ENCODE data around the gene SIRT2. TPM values are rescaled to one million over a fixed set of nuclear protein-coding genes. Genes with fewer than 3 reads are reported as not detected.

The SIRT2 gene
- total and polyA plus RNA-seq, 2 of the 13 experiments (the other 11 are each of a cell fraction or from before 2014, with no cell fraction given): 22.3 to 26.1 TPM

DNA sequence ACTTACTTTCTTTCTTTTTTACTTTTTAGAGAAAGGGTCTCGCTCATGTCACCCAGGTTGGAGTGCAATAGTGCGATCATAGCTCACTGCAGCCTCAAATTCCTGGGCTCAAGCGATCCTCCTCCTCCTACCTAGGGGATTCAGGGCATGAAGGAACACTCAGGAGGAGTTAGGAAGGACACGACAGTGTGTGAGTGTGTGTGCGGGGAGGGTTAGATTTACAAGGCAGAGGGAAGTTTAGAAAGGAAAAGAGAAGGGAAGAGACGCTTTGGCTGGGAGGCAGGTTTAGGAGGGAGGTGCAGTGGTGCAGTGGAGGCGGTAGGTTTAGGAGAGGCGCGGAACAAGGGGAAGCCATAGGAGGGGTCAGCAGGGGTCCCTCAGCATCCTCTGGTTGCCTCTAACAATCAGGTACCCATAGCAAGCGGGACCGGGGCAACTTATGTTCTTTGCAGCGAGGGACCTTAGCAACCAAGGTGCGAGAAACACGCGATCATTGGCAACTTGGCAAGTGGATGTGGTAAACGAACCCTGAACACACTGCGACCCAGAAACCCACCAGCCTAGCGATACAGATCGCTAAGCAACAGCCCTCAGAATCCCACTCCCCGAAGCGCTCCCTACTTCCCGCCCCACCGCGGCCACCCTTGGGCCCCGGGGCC, 501 bp downstream of the SIRT2 start (continued):
- TF ChIP-seq KIAA2018 (CRISPR knock-in tag; IDR thresholded peaks at IDR 0.05; ENCODE audit: borderline replicate concordance) (no peak), ZNF747 (CRISPR knock-in tag; IDR thresholded peaks at IDR 0.05; ENCODE audit: borderline replicate concordance) (0 out of 2 replicates have a peak, but pooled peaks have one; percentile 69), SP1 (IDR thresholded peaks at IDR 0.05) (no peak), SP1 (CRISPR knock-in tag; IDR thresholded peaks at IDR 0.05) (peak; percentile 13; the same call in 1 of the 2 replicates), TEAD3 (CRISPR knock-in tag; optimal IDR thresholded peaks at IDR 0.05; ENCODE audit: borderline replicate concordance) (peak; percentile 9), SMAD1 (CRISPR knock-in tag; IDR thresholded peaks at IDR 0.05; ENCODE audit: borderline replicate concordance, low read depth) (0 out of 2 replicates have a peak, but pooled peaks have one; percentile 18), SIN3A (IDR thresholded peaks at IDR 0.05; ENCODE audit: borderline replicate concordance, low read depth, low read length) (0 out of 2 replicates have a peak, but pooled peaks have one; percentile 20), EED (CRISPR knock-in tag; IDR thresholded peaks at IDR 0.05) (peak; percentile 79; the same call in 1 of the 2 replicates), ZNF674 (CRISPR knock-in tag; IDR thresholded peaks at IDR 0.05; ENCODE audit: low read depth) (0 out of 2 replicates have a peak, but pooled peaks have one; percentile 38), ZNF772 (CRISPR knock-in tag; IDR thresholded peaks at IDR 0.05) (0 out of 2 replicates have a peak, but pooled peaks have one; percentile 11), ZNF12 (CRISPR knock-in tag; IDR thresholded peaks at IDR 0.05) (no peak)
- TF ChIP-seq, protein P1, sequence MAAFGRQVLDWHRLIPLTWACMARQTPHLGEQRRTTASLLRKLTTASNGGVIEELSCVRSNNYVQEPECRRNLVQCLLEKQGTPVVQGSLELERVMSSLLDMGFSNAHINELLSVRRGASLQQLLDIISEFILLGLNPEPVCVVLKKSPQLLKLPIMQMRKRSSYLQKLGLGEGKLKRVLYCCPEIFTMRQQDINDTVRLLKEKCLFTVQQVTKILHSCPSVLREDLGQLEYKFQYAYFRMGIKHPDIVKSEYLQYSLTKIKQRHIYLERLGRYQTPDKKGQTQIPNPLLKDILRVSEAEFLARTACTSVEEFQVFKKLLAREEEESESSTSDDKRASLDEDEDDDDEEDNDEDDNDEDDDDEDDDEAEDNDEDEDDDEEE (CRISPR knock-in tag; IDR thresholded peaks at IDR 0.05): peak; percentile 11; the same call in 1 of the 2 replicates

Data from HepG2 (cell line).